Measurements from ENCODE around the gene DIDO1. TPM values are rescaled to one million over a fixed set of nuclear protein-coding genes. Genes with fewer than 3 reads are reported as not detected.

The DIDO1 gene
- total RNA-seq, 1 experiment from 2014 or later: 33.2 TPM

- Histone ChIP-seq H3K4me3 (ENCODE audit: low read length) (no peak overlapping the region), H3K79me2 (ENCODE audit: low read length) (no peaks in the 10 kb centered on the region), H3K9ac (ENCODE audit: low read length) (no peak overlapping the region), H3K36me3 (ENCODE audit: low read depth, low read length) (peaks cover 42% of the 10 kb centered on the region), H3K27ac (ENCODE audit: low read length) (peak overlapping the region; percentile 28), H4K20me1 (ENCODE audit: low read length) (0 out of 2 replicates have a peak, but pooled peaks cover 3% of the 10 kb centered on the region), H3F3A (ENCODE audit: low read length, unreplicated experiment) (no peaks in the 10 kb centered on the region), H3K4me1 (ENCODE audit: insufficient read depth, low read length) (peaks cover 15% of the 10 kb centered on the region), H3K9me2 (replicated peaks; ENCODE audit: low read length) (no peaks in the 10 kb centered on the region), H3K27me3 (ENCODE audit: low read length) (no peaks in the 10 kb centered on the region), H2AFZ (ENCODE audit: low read length) (no peak overlapping the region), H3K4me2 (ENCODE audit: low read length) (peak overlapping the region; percentile 37; the same call in 1 of the 2 replicates), H3K9me3 (ENCODE audit: low read length) (no peaks in the 10 kb centered on the region)
- CTCF ChIA-PET: no interaction called here
- ATAC-seq (peak; percentile 71), DNase-seq (peak; percentile 76)
- no TSS peak for BruUV-seq (replicated peaks)
- TF ChIP-seq EZH2phosphoT487 (IDR thresholded peaks at IDR 0.05; ENCODE audit: borderline replicate concordance, low read length) (no peak), CTCF (conservative IDR thresholded peaks at IDR 0.05; ENCODE audit: low read depth, low read length) (no peak; the same call in 1 of the 2 replicates), EZH2 (IDR thresholded peaks at IDR 0.05; ENCODE audit: low read length, unreplicated experiment) (no peak)
- intact Hi-C loops (cut with micrococcal nuclease): loop anchor here (1.0 to 2.0 kb wide), 3 partner anchors 24 to 108 kb away; partner anchors contain the start of gene GID8
- POLR2A ChIA-PET (ENCODE audit: unreplicated experiment): interaction anchor here (0.6 kb wide), 2 partner anchors 36 to 66 kb away, joined by 3 to 4 read pairs; no protein-coding TSS in a partner anchor
These were observed 25.4 kb downstream of the DIDO1 start for GRCh38 chr20:62900692-62901584.

- Histone ChIP-seq H2AFZ (ENCODE audit: low read length) (no peak overlapping the region), H3K4me1 (ENCODE audit: insufficient read depth, low read length) (peaks cover 15% of the 10 kb centered on the region), H3K4me3 (ENCODE audit: low read length) (no peak overlapping the region), H3K36me3 (ENCODE audit: low read depth, low read length) (peaks cover 38% of the 10 kb centered on the region), H3K4me2 (ENCODE audit: low read length) (peak overlapping the region; percentile 37; the same call in 1 of the 2 replicates), H3K9ac (ENCODE audit: low read length) (no peak overlapping the region), H3K9me3 (ENCODE audit: low read length) (no peaks in the 10 kb centered on the region), H3K9me2 (replicated peaks; ENCODE audit: low read length) (no peaks in the 10 kb centered on the region), H3K27ac (ENCODE audit: low read length) (peak overlapping the region; percentile 28), H3F3A (ENCODE audit: low read length, unreplicated experiment) (no peaks in the 10 kb centered on the region), H3K79me2 (ENCODE audit: low read length) (no peaks in the 10 kb centered on the region), H4K20me1 (ENCODE audit: low read length) (0 out of 2 replicates have a peak, but pooled peaks cover 3% of the 10 kb centered on the region), H3K27me3 (ENCODE audit: low read length) (no peaks in the 10 kb centered on the region)
- intact Hi-C loops (cut with micrococcal nuclease): loop anchor here (1.0 to 2.0 kb wide), 3 partner anchors 25 to 109 kb away; partner anchors contain the start of gene GID8
- POLR2A ChIA-PET (ENCODE audit: unreplicated experiment): interaction anchor here (0.6 kb wide), 1 partner anchor 67 kb away, joined by 4 read pairs; no protein-coding TSS in a partner anchor
- BruUV-seq (replicated peaks): no TSS peak
- DNase-seq (peak; percentile 74), ATAC-seq (peak; percentile 86)
- TF ChIP-seq EZH2 (IDR thresholded peaks at IDR 0.05; ENCODE audit: low read length, unreplicated experiment): no peak
- TF ChIP-seq CTCF (conservative IDR thresholded peaks at IDR 0.05; ENCODE audit: low read depth, low read length): peak; percentile 69
- TF ChIP-seq EZH2phosphoT487 (IDR thresholded peaks at IDR 0.05; ENCODE audit: borderline replicate concordance, low read length): no peak
- CTCF ChIA-PET: no interaction called here
These were observed 26.1 kb downstream of the DIDO1 start for GRCh38 chr20:62900052-62900691.

All from PC-3 (cell line).